ENCODE results near the gene DCDC1. TPM values are rescaled to one million over a fixed set of nuclear protein-coding genes. Genes with fewer than 3 reads are reported as not detected.

Gene DCDC1
- total and polyA plus RNA-seq, 2 experiments from 2014 or later, result 1.1 TPM; not detected in 1

DNA sequence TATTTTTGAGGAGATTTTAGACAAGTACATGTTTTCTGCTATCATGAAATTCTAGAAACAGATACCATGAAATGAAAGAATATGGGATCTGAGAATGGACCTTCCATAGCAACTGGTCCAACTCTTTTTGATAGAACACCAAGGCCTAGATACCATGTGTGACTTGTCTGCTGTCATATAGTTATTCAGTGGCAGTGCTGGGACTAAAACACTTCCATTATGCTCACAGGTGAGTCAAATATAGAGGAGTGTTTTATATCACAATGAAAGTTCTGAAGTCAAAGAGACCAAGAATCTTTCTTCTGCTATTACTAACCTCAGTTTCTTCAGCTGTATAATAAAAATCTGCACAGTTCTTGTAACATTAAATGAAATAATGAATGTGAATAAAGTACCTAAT lies 276.9 kb downstream of the DCDC1 start:
- H3K27ac ChIP-seq, result no peak overlapping the region
- TF ChIP-seq, protein P1, sequence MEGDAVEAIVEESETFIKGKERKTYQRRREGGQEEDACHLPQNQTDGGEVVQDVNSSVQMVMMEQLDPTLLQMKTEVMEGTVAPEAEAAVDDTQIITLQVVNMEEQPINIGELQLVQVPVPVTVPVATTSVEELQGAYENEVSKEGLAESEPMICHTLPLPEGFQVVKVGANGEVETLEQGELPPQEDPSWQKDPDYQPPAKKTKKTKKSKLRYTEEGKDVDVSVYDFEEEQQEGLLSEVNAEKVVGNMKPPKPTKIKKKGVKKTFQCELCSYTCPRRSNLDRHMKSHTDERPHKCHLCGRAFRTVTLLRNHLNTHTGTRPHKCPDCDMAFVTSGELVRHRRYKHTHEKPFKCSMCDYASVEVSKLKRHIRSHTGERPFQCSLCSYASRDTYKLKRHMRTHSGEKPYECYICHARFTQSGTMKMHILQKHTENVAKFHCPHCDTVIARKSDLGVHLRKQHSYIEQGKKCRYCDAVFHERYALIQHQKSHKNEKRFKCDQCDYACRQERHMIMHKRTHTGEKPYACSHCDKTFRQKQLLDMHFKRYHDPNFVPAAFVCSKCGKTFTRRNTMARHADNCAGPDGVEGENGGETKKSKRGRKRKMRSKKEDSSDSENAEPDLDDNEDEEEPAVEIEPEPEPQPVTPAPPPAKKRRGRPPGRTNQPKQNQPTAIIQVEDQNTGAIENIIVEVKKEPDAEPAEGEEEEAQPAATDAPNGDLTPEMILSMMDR (IDR thresholded peaks at IDR 0.05; ENCODE audit: low read depth, low read length), result no peak
- H3K9me3 ChIP-seq (ENCODE audit: low read depth), result no peaks in the 10 kb centered on the region

DNA sequence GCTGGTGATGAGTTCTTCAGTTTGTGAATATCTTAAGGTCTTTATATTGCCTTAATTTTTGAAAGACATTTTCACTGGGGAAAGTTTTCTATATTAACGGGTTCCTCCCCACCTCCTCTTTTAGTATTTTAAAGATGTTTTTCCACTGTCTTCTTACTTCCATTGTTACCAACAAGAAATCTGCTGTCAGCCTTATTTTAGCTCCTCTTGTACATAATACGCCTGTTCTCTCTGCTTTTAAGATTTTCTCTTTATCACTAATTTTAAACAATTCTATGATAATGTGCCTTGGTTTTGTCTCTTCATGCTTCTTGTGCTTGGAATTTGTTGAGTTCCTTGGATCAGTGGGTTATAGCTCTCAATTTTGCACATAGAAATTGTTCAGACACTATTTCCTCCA lies 280.4 kb downstream of the DCDC1 start:
- DNase-seq (ENCODE audit: low read depth in 1 of 2, low spot score in 1 of 2), result no peak
- Histone ChIP-seq H3K27ac (no peak overlapping the region), H3K9me3 (ENCODE audit: low read depth) (no peaks in the 10 kb centered on the region), H3K4me3 (no peak overlapping the region), H3K4me1 (ENCODE audit: low read depth) (no peaks in the 10 kb centered on the region), H3K27me3 (no peaks in the 10 kb centered on the region), H3K36me3 (no peaks in the 10 kb centered on the region)
- TF ChIP-seq, protein P1 (IDR thresholded peaks at IDR 0.05; ENCODE audit: low read depth, low read length), result no peak

More for the DNA sequence above, 276.9 kb downstream of the DCDC1 start:
- Histone ChIP-seq H3K4me1 (ENCODE audit: low read depth) (no peaks in the 10 kb centered on the region), H3K4me3 (no peak overlapping the region), H3K36me3 (no peaks in the 10 kb centered on the region), H3K27me3 (no peaks in the 10 kb centered on the region)
- DNase-seq (ENCODE audit: low read depth in 1 of 2, low spot score in 1 of 2), result no peak

DNA sequence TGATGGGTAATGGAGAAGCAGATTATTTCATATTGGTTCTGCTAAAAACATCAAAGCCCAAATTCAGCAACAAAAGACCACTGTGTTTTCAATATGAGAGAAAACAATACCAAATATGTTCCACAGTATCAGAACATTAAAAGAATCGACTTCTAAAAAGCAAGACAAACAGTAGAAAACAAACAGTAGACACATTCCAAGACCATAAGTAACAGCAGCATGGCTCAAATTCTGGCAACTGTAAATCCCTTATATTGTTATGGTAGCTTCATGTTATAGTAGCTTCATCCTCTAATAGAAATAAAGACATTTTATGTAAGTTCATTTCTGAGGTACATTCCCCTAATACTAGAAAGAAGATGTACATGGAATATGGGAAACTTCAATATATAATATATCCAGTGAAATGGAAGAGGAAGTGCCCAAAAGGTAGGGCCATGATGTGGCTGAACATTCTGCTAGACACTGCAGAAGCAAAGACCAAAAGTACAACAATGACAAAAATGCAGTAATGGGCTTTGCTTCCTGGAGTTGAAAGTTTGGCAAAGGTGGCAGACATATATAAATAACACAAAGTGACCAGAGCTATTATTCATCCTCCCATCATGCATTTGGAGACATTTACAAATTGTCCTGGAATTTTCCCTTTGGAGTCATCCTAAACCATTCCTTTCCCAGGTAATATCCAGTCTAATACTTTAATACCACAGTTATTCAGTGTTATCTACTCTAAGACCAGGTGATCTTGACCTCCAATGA lies 299.9 kb downstream of the DCDC1 start:
- DNase-seq (ENCODE audit: low read depth in 1 of 2, low spot score in 1 of 2), result no peak
- Histone ChIP-seq H3K9me3 (ENCODE audit: low read depth) (no peaks in the 10 kb centered on the region), H3K36me3 (no peaks in the 10 kb centered on the region), H3K4me3 (no peak overlapping the region), H3K27ac (no peak overlapping the region), H3K27me3 (no peaks in the 10 kb centered on the region), H3K4me1 (ENCODE audit: low read depth) (no peaks in the 10 kb centered on the region)
- TF ChIP-seq, protein P1 (IDR thresholded peaks at IDR 0.05; ENCODE audit: low read depth, low read length), result no peak

DNA sequence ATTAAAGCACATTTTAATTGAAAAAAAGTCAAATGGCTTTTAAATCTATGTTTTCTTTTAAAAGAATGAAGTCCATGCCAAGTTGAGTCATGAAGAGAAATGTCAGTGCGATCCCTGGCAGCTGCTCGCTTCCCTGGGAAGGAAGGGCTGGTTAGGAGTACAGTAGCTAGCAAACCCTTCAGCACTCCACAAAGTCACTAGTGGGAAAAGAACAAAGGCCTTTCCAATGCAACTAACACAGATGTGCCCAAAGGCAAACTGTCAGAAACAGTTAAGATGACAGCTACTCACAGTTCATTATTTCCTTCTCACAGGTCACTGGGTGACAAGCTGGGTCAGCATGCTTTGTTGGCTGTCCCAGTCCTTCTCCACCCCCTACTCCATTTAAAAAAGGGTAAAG lies 308.7 kb downstream of the DCDC1 start:
- DNase-seq (ENCODE audit: low read depth in 1 of 2, low spot score in 1 of 2), result peak; percentile 9
- no peaks in the 10 kb centered on the region for H3K27me3 ChIP-seq
- no peaks in the 10 kb centered on the region for H3K36me3 ChIP-seq
- H3K4me1 ChIP-seq (ENCODE audit: low read depth), result peaks cover 3% of the 10 kb centered on the region
- H3K4me3 ChIP-seq, result no peak overlapping the region
- no peaks in the 10 kb centered on the region for H3K9me3 ChIP-seq (ENCODE audit: low read depth)
- TF ChIP-seq, protein P1 (IDR thresholded peaks at IDR 0.05; ENCODE audit: low read depth, low read length), result no peak
- H3K27ac ChIP-seq, result no peak overlapping the region

DNA sequence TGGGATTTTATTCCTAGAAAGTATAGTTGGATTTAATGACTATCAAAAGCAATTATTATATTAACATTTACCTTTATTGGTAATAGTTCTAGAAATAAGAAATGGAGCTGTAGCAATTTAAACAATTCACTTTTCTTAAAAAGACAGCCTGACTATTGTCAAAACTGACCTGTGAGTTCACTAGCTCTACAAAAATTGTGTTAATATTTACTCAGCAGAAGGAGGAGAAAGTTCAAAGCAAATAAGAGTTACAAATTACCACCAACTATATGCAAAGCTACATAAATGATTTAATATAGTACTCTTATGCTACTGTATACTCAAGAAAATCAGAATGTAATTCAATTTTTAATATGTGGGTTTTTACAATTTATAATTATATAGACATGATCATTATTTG lies 310.0 kb downstream of the DCDC1 start:
- TF ChIP-seq, protein P1 (IDR thresholded peaks at IDR 0.05; ENCODE audit: low read depth, low read length), result no peak
- Histone ChIP-seq H3K9me3 (ENCODE audit: low read depth) (no peaks in the 10 kb centered on the region), H3K4me3 (no peak overlapping the region), H3K27me3 (no peaks in the 10 kb centered on the region), H3K4me1 (ENCODE audit: low read depth) (peaks cover 3% of the 10 kb centered on the region), H3K27ac (no peak overlapping the region), H3K36me3 (no peaks in the 10 kb centered on the region)
- no peak for DNase-seq (ENCODE audit: low read depth in 1 of 2, low spot score in 1 of 2)
